ENCODE data around the gene EYA3.

Gene EYA3

DNA sequence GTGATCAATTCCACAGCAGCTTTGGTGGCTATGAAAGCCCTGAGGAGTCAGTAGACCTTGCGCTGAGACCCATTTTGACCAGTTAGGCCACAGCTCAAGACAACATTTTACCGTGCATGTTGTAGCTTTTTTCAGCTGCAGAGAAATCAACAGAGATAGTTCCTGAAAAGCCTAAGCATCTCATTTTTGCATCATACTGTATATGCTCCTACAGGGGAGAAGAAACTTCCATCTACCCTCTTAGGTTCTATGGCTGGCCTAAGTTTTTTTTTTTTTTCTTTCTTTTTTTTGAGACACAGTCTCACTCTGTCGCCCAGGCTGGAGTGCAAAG, 24.8 kb upstream of the EYA3 start:
- DNase-seq (ENCODE audit: low read depth) = no peak

DNA sequence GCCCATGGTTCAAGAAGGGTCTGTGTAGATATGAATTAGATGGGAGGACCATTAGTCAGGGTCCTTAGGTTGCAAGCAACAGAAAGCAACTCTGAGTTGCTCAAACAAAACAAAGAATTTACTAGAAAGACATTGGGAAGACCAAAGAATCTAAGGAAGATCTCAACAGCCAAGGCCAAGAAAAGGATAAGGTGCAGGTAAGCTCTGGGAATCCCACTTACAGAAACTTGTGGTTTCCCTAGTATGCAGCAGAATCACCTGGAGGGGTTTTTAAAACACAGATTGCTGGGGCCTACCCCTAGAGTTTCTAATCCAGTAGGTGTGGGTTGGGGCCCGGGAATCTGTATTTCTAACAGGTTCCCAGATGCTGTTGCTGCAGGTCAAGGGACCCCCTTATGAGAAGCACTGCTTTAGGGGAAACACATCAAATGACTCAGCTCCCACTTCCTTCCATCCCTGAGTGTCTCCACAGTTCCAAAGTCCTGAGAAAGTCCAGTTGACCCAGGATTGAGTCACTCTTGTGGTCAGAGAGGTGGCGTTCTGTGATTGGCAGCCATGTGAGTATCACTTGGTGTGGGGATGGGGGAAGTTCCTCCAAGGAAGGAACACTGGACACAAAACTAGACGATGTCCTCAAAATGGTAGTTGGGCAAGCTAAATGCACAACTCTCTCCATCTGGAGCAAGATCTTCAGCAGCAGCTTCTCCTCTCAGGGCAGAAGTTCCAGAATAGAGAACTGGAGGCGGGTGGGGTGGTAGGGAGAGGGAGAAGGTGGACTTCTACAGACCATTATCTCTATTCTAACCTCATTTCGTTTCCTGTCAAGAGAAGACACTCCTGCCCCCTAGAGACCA, 24.2 kb upstream of the EYA3 start:
- no peak for DNase-seq (ENCODE audit: low read depth)

DNA sequence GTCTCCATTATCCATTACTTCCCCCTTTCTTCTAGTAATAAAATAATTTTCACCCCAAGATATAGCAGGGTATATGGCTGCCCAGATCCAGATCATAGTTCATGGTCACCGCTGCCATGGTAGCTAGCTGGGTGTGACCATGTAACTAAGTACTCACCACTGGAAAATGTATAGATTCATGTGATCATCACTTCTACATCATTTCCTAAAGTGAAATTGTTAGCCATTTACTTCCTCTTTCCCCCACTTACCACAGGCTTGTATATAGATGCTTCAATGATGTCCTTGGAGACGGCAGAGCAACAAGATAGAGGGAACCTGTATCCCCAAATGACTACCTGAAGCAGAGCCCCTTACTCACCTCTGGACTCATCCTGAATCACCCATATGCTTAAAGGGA, 22.7 kb upstream of the EYA3 start:
- no peak for DNase-seq (ENCODE audit: low read depth)

DNA sequence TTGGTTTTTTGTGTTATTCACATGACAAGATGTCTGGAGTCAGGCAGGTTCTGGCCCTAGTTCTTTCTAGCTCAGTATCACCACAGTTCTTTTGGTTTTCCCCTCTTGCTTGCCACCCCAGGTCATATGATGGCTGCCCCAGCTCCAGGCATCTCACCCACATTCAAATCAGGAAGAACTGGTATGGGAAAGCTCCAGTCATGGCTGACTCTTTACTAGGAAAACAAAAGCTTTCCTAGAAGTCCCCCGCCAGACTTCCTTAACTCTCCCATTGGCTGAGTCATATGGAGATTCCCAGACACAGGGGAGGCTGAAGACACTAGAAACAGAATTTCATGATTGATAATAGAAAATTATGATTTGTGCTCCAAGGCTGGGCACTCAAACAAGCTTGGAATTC, 22.1 kb upstream of the EYA3 start:
- no peak for DNase-seq (ENCODE audit: low read depth)

DNA sequence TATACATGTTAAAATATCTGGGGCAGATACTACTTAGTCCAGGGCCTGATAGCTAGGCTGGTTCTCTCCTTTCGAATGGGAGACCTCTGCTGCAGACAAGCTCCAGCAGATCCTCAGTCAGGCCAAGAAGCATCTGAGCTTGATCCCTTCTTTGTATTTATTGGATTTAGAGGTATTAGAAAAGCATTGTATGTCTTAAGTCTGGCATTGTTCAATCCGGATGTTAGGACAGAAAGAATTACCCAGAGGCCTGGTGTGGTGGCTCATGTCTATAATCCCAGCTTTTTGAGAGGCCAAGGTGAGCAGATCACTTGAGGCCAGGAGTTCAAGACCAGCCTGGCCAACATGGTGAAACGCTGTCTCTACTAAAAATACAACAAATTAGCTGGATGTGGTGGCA, 21.2 kb upstream of the EYA3 start:
- no peak for DNase-seq (ENCODE audit: low read depth)

DNA sequence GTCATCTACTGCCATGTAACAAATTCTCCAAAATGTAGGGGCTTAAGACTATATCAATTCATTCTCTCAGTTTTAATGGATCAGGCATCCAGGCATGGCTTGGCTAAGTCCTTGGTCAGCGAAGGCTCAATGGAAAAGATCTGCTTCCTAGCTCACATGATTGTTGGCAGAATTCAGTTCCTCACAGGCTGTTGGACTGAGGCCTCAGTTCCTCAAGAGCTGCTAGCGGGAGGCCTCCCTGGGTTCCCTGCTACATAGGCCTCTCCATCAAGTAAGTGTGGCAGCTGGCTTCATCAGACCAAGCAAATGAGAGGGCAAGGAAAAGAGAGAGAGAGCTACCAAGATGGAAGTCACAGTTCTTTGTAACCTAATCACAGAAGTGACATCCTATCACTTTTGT, 19.6 kb upstream of the EYA3 start:
- no peak for DNase-seq (ENCODE audit: low read depth)

DNA sequence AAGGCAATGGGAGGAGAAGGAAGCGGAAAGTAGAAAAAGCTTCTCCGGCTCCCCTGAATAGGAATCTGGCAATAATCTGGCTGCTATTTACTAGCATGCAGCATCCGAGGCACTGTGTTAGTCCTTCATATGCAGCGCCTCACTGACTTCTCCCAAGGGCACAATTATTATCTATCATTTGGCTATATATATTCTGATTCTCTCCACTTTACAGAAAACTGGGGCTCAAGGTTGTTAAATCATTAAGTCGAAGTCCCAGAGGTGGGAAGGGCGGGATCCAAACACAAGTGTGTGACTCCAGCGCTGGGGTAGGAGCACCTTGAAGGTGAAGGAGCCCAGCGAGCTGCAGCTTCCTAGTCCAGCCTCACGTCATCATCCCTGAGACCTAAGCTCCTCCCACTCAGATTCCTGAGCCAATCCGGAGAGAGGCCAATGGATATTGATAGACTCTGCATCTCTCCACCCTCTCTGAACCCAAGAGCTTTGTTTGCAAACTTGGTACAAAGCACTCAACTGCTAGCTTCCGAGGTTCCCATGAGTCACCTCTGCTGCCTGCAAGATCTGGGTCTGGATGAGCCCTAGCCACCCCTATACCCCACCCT, 16.6 kb upstream of the EYA3 start:
- DNase-seq (ENCODE audit: low read depth) = no peak

DNA sequence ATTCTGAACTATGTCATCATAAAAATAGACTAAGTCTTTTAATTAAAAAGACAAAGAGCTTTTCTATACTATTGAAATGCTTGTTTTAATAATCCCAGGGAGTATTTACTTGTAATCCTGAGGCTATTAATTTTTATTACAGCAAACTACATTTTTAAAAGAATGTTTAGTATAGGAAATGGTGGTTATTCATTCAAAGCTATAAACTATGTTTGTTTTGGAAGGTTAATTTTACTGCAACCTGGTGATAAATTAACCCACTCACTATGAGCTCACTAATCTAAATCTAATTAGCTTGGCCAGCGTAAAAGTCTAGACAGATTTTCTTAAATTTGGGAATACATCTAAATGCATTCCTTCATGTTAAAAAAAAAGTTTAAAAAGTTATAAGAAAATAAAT, 13.8 kb upstream of the EYA3 start:
- DNase-seq (ENCODE audit: low read depth) = no peak

DNA sequence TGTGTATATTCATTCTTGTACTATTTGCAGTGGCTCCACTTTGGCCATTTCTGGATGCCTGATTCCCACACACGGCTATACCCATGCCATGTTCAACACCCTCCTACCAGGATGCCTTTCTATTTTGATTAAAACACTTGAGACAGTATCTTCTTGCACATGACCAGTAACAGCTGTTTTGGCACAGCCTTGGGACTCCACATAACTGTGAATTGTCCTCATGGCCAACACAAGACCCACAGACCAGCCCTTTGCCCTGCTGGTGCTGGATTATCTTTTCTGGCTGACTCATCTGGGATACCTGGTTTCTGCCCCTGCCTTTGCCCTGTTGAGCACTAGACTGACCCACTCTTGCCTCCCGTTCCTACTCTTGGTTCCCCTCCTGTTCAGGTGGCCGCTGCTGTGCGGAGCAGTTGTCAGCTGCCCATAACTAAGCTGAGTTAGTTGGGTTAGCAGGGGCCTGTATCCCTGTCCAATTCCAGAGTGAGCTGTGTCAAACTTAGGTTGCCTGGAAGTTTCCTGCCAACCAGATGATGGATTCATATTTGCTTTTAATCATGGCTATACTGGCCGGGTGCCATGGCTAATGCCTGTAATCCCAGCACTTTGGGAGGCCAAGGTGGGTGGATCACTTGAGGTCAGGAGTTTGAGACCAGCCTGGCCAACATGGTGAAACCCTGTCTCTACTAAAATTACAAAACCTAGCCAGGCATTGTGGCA, 10.8 kb upstream of the EYA3 start:
- no peak for DNase-seq (ENCODE audit: low read depth)

DNA sequence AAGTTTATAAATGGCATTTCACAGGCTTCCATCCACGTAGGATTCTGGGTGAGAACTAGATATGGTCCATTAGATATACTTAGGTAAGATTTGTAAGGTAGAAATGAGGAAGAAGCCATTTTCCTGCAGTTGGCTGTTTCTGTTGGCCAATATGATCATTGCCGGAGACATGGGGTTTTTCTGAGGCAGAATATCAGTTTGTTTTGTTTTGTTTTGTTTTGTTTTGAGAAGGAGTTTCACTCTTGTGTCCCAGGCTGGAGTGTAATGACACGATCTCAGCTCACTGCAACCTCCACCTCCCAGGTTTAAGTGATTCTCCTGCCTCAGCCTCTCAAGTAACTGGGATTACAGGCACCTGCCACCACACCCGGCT, 8.7 kb upstream of the EYA3 start:
- no peak for DNase-seq (ENCODE audit: low read depth)

DNA sequence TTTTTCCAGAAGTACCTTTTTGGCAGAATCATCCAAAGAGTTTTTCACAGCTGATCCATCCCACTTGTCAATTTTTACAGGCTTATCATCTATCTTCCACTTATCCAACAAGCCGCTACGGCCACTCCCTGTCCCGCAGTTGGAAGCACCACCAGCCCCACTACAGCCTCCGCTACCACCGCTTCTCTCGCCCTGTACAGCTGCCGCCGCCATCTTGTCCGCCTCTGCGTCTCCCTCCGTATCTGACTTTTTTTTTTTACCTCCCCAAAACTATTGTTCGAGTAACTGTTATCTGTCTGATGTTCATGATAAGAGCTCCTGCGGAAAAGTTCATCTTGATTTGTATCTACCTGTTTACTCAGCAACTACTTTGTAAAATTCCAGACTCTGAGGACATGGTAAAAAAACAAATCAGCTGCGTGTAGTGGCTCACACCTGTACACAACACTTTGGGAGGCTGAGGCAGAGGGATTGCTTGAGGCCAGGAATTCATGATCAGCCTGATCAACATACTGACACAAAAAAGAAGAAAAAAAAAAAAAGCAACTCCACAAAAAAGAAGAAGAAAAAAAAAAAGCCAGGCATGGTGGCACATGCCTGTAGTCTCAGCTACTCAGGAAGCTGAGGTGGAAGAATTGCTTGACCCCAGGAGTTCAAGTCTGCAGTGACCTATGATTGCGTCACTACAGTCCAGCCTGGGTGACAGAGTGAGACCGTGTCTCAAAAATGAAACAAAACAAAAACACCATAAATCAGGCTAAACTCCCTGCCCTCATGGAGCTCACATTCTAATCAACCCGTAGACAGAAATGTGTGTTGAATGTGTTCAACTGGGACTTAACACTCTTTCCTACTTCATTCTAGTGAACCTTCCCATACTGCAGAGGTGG, 8.0 kb upstream of the EYA3 start:
- no peak for DNase-seq (ENCODE audit: low read depth)

DNA sequence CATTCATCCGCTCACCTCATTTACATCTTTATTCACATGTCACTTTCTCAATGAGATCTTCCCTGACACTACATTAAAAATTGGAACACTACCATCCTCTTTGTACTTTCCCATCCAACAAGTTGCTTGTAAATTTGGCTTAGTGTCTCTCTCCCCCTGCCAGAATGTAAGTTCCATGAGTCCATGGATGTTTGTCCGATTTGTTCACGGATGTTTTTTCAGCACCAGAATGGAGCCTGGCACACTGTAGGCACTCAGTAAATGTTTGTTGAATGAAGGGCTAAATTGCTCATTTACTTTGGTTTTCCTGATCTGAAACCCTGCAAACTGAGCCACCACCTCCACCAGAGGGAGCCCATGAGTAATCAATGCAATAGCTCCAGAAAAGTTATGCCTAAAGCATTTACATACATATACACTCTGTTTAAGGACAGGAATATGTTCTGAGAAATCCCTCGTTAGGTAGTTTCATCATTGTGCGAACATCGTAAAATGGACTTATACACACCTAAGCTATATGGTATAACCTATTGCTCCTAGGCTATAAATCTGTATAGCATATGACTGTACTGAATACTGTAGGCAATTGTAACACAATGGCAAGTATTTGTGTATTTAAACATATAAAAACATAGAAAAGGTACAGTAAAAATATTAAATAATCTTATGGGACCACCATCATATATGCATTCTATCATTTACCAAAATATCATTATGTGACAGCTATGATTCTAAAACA, 2.8 kb upstream of the EYA3 start:
- peak; percentile 76 for DNase-seq (ENCODE audit: low read depth)

DNA sequence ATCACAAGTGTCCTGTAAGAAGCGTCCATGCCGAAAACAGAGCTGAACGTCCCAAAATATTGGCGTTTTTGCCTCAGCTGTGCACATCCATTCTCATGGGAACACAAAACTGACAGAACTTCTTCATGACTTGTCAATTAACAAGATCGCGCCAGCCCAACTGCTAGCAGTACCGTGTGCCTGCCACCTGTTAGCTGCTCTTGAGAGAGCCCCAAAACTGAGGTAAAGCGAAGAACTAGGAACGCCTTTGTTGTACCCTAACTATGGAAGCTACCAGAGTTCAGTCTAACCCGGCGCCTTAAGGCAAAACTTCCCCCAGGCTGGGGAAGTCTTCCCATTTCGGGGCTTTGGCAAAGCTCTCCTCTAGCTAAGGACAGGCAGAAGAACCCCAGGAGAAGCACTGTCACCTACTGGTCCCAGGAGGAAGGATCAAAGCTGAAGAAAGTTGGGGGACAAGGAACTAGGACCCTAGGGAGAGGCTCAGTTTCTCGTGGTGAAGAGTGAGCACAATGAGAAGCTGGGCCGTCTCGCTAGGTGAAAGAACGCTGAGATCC, 719 bp downstream of the EYA3 start:
- DNase-seq (ENCODE audit: low read depth) = no peak

DNA sequence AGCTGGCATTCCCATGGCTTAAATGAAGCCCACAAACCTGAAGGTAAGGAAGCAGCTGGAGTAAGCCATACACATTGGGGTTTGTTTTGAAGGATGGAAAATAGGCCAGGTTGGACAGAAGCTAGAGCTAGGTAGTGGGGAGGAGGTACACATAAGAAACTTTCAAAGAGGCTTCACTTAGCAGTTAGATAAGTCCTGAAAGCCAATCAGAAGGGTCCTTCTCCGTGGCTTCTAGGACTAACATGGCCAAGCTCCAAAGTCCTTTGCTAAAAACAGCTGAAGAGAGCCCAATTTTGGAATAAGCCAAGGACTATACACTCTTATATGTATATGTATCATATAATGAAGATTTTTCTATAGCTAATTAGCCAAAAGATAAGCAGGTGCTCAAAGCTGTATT, 1.8 kb downstream of the EYA3 start:
- DNase-seq (ENCODE audit: low read depth) = no peak

DNA sequence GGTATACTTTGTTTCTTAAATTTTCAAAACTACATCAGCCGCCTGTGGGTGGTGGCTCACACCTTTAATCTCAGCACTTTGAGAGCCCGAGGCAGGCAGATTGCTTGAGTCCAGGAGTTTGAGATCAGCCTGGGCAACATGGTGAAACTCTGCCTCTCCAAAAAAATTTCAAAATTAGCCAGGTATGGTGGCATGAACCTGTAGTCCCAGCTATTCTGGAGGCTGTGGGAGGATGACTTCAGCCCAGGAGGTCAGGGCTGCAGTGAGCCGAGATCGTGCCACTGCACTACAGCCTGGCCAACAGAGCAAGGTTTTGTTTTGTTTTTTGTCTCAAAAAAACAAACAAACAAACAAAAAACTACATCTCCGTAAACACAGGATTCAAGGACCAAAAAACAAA, 3.3 kb downstream of the EYA3 start:
- DNase-seq (ENCODE audit: low read depth) = no peak

DNA sequence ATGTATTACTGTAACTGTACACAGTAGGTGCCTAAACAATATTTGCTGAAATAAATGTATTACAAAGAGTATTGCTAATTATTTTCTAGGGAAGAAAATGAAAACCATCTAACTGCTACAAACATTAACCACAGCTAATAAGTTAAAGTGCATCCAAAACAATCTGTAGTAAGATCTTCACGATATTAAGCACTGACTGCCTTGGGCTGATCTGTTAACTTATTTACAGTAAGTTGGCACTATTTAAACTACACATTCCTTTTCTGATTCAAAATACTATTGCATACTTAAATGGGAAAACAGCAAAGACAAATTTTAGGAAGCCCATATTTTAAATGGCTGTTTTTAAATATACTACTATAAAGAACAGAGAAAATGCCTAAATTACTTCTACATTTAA, 4.5 kb downstream of the EYA3 start:
- DNase-seq (ENCODE audit: low read depth) = no peak

DNA sequence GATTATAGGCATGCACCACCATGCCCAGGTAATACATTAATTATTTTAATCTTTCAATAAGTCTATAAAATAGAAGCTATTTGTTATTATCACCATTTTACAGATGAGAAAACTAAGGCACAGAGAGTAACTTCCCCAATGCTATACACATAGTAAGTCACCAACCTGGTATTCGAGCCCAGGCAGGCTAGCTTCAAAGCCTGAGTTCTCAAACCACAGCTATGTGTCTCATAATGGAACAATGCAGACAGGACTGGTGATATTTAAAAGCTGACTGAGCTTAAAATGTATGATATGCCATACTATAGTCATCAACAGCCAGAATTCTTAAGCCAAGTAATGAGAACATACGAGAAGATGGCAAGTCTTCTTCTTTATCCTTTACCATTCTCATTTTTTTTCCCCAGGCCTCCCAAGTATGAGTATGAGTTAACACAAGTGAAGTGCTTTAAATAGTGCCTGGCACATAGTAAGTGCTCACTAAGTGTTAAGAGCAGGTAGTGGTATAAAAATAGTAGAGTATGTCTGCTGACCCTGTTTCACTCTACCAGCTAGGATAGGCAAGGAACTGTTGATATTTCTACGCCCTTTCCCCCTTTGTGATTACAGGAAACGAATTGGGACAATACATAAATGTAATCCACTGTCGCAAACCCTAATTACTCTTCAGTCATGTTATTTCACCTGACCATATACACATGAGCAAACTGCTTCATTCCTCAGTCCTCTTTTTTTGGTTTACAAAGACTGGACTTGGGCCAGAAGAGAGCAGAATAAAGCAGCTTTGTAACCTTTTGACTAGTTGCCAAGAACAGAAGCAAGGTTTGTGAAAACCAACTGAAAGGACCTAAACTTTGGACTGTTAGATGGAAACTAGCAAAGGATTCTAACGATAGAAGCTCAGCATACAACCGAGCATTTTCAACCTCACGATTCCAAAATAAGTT, 9.5 kb downstream of the EYA3 start:
- DNase-seq (ENCODE audit: low read depth) = no peak

DNA sequence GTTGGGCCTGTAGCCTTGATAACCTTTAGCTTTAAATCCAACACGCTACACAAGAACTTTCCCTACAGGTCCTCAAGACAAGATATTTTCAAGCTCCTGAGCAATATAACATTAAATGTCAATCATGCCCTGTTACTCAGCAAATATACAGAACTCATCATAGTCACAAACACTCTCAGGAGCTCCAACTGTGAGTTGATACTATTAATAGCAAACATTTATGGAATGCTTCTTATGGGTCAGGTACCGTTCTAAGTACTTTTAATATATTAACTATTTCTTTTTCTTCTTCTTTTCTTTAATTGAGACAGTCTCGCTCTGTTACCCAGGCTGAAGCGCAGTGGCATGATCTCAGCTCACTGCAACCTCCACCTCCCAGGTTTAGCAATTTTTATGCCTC, 10.1 kb downstream of the EYA3 start:
- DNase-seq (ENCODE audit: low read depth) = no peak

DNA sequence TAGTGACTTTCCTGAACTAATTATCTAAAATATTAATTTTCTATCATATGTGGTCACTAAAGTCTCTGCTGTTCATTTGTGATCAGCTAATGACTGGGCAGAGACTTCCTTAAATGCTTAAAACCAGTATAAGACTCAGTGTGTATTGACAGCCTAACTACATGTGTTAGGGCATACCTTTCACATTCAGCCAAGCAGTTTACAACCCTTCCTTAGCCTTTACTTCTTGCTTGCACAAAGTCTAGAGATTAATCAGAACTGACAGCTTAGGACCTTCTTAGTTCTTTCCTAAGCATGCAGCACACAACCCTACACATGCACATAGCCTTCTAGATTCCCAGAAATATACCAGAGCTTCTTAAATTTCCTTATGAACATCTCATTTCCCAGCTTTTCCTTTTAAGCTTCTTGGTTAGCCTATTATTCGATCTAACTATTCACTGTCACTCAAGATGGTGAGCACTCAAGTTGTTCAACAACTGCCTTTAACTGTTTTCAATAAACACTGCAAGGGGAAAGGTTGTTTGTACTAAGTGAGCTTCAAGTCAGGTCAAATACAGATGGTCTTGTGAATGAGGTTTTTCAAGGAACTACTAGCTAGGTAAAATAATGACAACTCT, 13.4 kb downstream of the EYA3 start:
- no peak for DNase-seq (ENCODE audit: low read depth)

DNA sequence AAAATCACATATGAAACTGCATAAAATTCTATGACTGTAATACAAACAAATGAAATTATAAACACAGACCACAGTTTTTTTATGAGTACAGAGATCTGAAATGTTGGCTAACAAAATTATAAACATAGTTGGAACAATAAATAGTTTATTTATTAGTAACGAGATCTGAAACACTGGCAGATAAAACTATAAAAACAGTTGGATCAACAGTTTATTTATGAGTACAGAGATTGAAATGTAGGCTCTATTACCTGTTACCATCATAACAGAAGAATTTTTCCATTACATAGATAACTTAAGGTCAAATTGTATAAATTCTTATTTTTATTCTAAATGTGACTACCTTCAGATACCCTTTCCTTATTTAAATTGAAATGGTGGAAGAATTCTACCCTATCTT, 14.5 kb downstream of the EYA3 start:
- DNase-seq (ENCODE audit: low read depth) = no peak
